Breast epithelium (tissue), 3 donors: ENCODE measurements around the gene LRRIQ4.

Experiments
- POLR2AphosphoS5 ChIP-seq, 3 donors: sonication (generic); formaldehyde crosslinking; IDR thresholded peaks; one replicate each; pipeline ENCODE4 v1.6.1; 2017; ENCODE audit warnings: antibody characterized with exemption in 3 of 3
- TF ChIP-seq, protein P1 (sequence below), 3 donors: fragments of 450-650 bp; IDR thresholded peaks; one replicate each; pipeline ENCODE4 v1.5.1; 2016 to 2017; ENCODE audit warnings: antibody characterized with exemption in 3 of 3, mild to moderate bottlenecking in 3 of 3, moderate library complexity in 3 of 3

DNA sequence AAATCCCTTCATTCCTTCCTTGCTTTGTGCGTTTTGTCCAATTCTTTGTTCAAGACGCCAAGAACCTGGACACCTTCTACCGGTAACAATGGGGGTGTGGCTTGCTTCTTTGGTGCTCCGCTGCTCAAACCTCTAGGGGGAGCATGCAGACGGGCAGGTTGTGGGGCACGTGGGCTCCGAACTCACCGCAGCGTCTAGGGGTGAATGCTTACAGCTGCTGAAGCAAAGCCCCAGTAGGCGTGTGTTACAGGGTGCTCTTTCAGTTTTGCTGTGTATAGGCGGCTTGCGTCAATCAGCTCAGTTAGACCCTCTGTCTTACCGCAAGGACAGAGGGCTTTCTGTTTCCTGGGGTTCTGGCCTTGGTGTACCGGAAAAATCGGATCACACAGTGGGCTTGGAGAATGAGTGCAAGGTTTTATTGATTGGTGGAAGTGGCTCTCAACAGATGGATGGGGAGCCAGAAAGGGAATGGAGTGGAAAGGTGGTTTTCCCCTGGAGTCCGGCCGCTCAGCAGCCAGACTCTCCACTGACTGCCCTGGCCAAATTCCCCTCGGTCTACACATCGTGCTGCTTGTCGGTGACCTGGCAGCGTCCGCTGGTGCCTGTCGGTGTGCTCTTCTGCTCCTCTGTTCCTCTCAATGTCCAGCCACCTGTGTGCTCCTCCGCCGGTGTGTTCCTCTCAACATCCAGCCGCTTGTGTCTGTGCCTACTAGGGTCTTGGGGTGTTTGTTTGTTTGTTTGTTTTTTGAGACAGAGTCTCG lies 1.3 kb downstream of the LRRIQ4 start:
- TF ChIP-seq, protein P1, sequence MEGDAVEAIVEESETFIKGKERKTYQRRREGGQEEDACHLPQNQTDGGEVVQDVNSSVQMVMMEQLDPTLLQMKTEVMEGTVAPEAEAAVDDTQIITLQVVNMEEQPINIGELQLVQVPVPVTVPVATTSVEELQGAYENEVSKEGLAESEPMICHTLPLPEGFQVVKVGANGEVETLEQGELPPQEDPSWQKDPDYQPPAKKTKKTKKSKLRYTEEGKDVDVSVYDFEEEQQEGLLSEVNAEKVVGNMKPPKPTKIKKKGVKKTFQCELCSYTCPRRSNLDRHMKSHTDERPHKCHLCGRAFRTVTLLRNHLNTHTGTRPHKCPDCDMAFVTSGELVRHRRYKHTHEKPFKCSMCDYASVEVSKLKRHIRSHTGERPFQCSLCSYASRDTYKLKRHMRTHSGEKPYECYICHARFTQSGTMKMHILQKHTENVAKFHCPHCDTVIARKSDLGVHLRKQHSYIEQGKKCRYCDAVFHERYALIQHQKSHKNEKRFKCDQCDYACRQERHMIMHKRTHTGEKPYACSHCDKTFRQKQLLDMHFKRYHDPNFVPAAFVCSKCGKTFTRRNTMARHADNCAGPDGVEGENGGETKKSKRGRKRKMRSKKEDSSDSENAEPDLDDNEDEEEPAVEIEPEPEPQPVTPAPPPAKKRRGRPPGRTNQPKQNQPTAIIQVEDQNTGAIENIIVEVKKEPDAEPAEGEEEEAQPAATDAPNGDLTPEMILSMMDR (IDR thresholded peaks at IDR 0.05), result no peak
- TF ChIP-seq POLR2AphosphoS5 (IDR thresholded peaks at IDR 0.05), result no peak
